Measurements from ENCODE around the gene PTGR1.
"Not testable (repeated sequence)": the region's sequence is repeated elsewhere in the genome, so short reads cannot be mapped to it uniquely, and the experiment has no call there.

PTGR1 gene

DNA sequence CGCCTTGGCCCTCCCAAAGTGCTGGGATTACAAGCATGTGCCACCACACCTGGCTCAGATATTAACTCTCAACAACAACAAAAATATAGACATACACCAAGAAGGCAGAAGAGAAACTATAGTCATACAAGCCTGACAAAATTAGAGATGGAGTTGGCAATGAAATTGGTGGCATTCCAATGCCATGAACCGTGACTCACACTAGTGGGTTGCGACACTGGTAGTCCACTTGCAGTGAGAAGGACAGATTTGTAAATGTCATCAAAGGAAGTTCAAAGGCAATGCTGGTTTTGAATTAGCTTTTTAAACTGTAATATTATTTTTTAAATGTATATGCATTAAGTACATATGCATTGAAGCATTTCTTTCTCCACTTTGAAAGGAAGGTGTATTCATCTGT is 23.2 kb upstream of the PTGR1 start:
- H3K4ac ChIP-seq (ENCODE audit: low read depth in 1 of 2, low read length in 2 of 2) = no peak overlapping the region
- H2AK5ac ChIP-seq (ENCODE audit: low read length, severe bottlenecking) = no peak overlapping the region
- 79% methylated on average over 2 of the region's 3 CpGs for WGBS
- H3K14ac ChIP-seq (ENCODE audit: low read length in 2 of 2) = no peak overlapping the region
- H3K36me3 ChIP-seq (ENCODE audit: control insufficient read depth in 1 of 2, insufficient read depth in 2 of 2, low read depth in 1 of 2, low read length in 2 of 2) = no peaks in the 10 kb centered on the region
- no peak overlapping the region for H3K23ac ChIP-seq (ENCODE audit: low read length in 2 of 2)
- H3K9me3 ChIP-seq (ENCODE audit: control insufficient read depth, low read length) = no peaks in the 10 kb centered on the region
- no peak overlapping the region for H2BK15ac ChIP-seq (ENCODE audit: low read depth, poor library complexity, severe bottlenecking)
- H3K4me3 ChIP-seq (ENCODE audit: insufficient read depth in 1 of 2, low read depth in 1 of 2, low read length in 2 of 2) = no peak overlapping the region
- no peak overlapping the region for H2BK12ac ChIP-seq (ENCODE audit: low read length in 2 of 2)
- DNase-seq = peak; percentile 86
- H3K4me2 ChIP-seq (ENCODE audit: low read length, poor library complexity, severe bottlenecking) = no peak overlapping the region
- no peak overlapping the region for H4K91ac ChIP-seq (ENCODE audit: low read length)
- no peak overlapping the region for H2BK120ac ChIP-seq (ENCODE audit: low read depth, low read length)
- H3K27me3 ChIP-seq (ENCODE audit: control insufficient read depth in 1 of 2, insufficient read depth in 1 of 2, low read length in 2 of 2) = no peaks in the 10 kb centered on the region
- H3K27ac ChIP-seq (ENCODE audit: low read length, poor library complexity, severe bottlenecking) = no peak overlapping the region
- H2BK5ac ChIP-seq (ENCODE audit: low read depth, low read length, poor library complexity, severe bottlenecking) = no peak overlapping the region
- no peak overlapping the region for H4K8ac ChIP-seq (ENCODE audit: low read length)
- H3K9ac ChIP-seq (ENCODE audit: low read length) = peak overlapping the region; percentile 66
- H3K18ac ChIP-seq (ENCODE audit: low read depth in 1 of 2, low read length in 2 of 2) = no peak overlapping the region
- H3K4me1 ChIP-seq (ENCODE audit: control insufficient read depth, insufficient read depth, low read depth, low read length) = no peaks in the 10 kb centered on the region
- no peaks in the 10 kb centered on the region for H3K79me1 ChIP-seq (replicated peaks; ENCODE audit: low read length, poor library complexity, severe bottlenecking)
- no peak overlapping the region for H2AFZ ChIP-seq (ENCODE audit: low read depth, low read length)

DNA sequence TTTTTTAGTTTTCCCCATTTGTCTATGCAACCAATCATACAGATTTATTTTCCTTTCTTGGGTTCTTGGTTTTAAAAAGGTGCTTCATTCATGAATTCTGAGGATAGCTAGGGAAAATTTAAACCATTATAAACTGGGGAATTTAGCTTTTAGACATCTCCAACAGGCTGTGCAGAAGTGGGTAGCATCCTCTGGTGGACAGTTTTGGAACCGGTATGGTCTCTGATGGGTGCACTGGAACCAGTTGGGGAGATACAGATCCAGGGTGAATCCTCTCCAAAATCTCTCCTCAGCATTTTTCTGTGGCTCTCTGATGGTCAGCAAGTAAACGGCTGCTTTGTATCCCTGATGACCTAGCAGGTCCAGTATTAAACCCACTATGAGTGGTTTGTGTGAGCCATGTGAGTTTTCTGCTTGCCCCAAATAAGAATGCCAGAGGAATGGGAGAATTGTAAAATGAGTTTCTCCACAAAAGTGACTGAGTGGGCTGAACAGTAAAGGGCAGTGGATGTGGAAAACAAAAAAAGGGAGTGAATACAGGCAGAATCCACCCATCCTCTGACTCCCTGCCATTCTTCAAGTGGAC is 22.5 kb upstream of the PTGR1 start:
- Histone ChIP-seq H2BK120ac (ENCODE audit: low read depth, low read length) (no peak overlapping the region), H2AK5ac (ENCODE audit: low read length, severe bottlenecking) (no peak overlapping the region), H3K4me2 (ENCODE audit: low read length, poor library complexity, severe bottlenecking) (no peak overlapping the region), H3K4ac (ENCODE audit: low read depth in 1 of 2, low read length in 2 of 2) (no peak overlapping the region), H3K4me1 (ENCODE audit: control insufficient read depth, insufficient read depth, low read depth, low read length) (no peaks in the 10 kb centered on the region), H4K91ac (ENCODE audit: low read length) (no peak overlapping the region), H3K36me3 (ENCODE audit: control insufficient read depth in 1 of 2, insufficient read depth in 2 of 2, low read depth in 1 of 2, low read length in 2 of 2) (no peaks in the 10 kb centered on the region), H2AFZ (ENCODE audit: low read depth, low read length) (no peak overlapping the region), H2BK5ac (ENCODE audit: low read depth, low read length, poor library complexity, severe bottlenecking) (no peak overlapping the region), H4K8ac (ENCODE audit: low read length) (no peak overlapping the region), H3K18ac (ENCODE audit: low read depth in 1 of 2, low read length in 2 of 2) (no peak overlapping the region), H3K79me1 (replicated peaks; ENCODE audit: low read length, poor library complexity, severe bottlenecking) (no peaks in the 10 kb centered on the region), H3K27ac (ENCODE audit: low read length, poor library complexity, severe bottlenecking) (no peak overlapping the region), H3K14ac (ENCODE audit: low read length in 2 of 2) (no peak overlapping the region), H3K23ac (ENCODE audit: low read length in 2 of 2) (no peak overlapping the region), H3K9me3 (ENCODE audit: control insufficient read depth, low read length) (no peaks in the 10 kb centered on the region), H3K27me3 (ENCODE audit: control insufficient read depth in 1 of 2, insufficient read depth in 1 of 2, low read length in 2 of 2) (no peaks in the 10 kb centered on the region), H2BK15ac (ENCODE audit: low read depth, poor library complexity, severe bottlenecking) (no peak overlapping the region), H3K4me3 (ENCODE audit: insufficient read depth in 1 of 2, low read depth in 1 of 2, low read length in 2 of 2) (no peak overlapping the region), H2BK12ac (ENCODE audit: low read length in 2 of 2) (no peak overlapping the region), H3K9ac (ENCODE audit: low read length) (peak overlapping the region; percentile 66)
- 74% methylated on average over 2 of the region's 2 CpGs for WGBS
- peak; percentile 62 for DNase-seq

DNA sequence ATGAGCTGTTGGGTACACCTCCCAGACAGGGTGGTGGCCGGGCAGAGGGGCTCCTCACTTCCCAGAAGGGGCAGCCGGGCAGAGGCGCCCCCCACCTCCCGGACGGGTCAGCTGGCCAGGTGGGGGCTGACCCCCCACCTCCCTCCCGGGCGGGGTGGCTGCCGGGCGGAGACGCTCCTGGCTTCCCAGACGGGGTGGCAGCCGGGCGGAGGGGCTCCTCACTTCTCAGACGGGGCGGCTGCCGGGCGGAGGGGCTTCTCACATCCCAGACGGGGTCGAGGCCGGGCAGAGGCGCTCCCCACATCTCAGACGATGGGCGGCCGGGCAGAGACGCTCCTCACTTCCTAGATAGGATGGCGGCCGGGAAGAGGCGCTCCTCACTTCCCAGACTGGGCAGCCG is 17.9 kb upstream of the PTGR1 start:
- not testable (repeated sequence) for H3K14ac ChIP-seq (ENCODE audit: low read length in 2 of 2); H3K4me3 ChIP-seq (ENCODE audit: insufficient read depth in 1 of 2, low read depth in 1 of 2, low read length in 2 of 2); H2BK5ac ChIP-seq (ENCODE audit: low read depth, low read length, poor library complexity, severe bottlenecking); H3K4me2 ChIP-seq (ENCODE audit: low read length, poor library complexity, severe bottlenecking); H2AK5ac ChIP-seq (ENCODE audit: low read length, severe bottlenecking); H3K23ac ChIP-seq (ENCODE audit: low read length in 2 of 2); H2BK12ac ChIP-seq (ENCODE audit: low read length in 2 of 2); H3K4me1 ChIP-seq (ENCODE audit: control insufficient read depth, insufficient read depth, low read depth, low read length); H2AFZ ChIP-seq (ENCODE audit: low read depth, low read length); H3K18ac ChIP-seq (ENCODE audit: low read depth in 1 of 2, low read length in 2 of 2); H3K36me3 ChIP-seq (ENCODE audit: control insufficient read depth in 1 of 2, insufficient read depth in 2 of 2, low read depth in 1 of 2, low read length in 2 of 2); H3K27ac ChIP-seq (ENCODE audit: low read length, poor library complexity, severe bottlenecking); H3K9me3 ChIP-seq (ENCODE audit: control insufficient read depth, low read length); DNase-seq; H2BK15ac ChIP-seq (ENCODE audit: low read depth, poor library complexity, severe bottlenecking); H3K79me1 ChIP-seq (replicated peaks; ENCODE audit: low read length, poor library complexity, severe bottlenecking); H4K8ac ChIP-seq (ENCODE audit: low read length); H4K91ac ChIP-seq (ENCODE audit: low read length); H2BK120ac ChIP-seq (ENCODE audit: low read depth, low read length); H3K4ac ChIP-seq (ENCODE audit: low read depth in 1 of 2, low read length in 2 of 2); H3K9ac ChIP-seq (ENCODE audit: low read length)
- WGBS = over 99% methylated on average over 13 of the region's 29 CpGs
- H3K27me3 ChIP-seq (ENCODE audit: control insufficient read depth in 1 of 2, insufficient read depth in 1 of 2, low read length in 2 of 2) = peaks cover 11 to 23% of the 10 kb centered on the region in 2 experiments

DNA sequence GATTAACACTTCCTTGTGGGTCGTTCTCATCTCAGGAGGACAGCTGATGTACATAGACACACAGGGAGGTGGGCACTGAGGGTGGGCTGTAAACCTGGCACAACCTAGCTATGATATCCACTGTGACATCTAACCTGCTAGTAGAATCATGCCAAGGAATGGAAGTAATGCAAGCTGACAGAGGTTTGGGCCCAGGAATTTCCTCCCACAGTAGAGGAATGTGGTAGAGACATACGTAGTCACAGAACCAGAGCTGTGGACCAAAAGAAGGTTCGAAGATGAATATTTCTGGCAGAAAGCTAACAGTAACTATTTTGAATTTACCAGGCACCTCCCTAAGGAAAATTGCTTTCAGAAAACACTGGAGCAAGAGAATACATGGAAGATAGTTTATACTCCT is 16.5 kb upstream of the PTGR1 start:
- no peak overlapping the region for H4K91ac ChIP-seq (ENCODE audit: low read length)
- no peak overlapping the region for H3K27ac ChIP-seq (ENCODE audit: low read length, poor library complexity, severe bottlenecking)
- H2AK5ac ChIP-seq (ENCODE audit: low read length, severe bottlenecking) = no peak overlapping the region
- H3K9me3 ChIP-seq (ENCODE audit: control insufficient read depth, low read length) = no peaks in the 10 kb centered on the region
- no peak overlapping the region for H2BK120ac ChIP-seq (ENCODE audit: low read depth, low read length)
- H4K8ac ChIP-seq (ENCODE audit: low read length) = no peak overlapping the region
- no peak overlapping the region for H3K18ac ChIP-seq (ENCODE audit: low read depth in 1 of 2, low read length in 2 of 2)
- no peaks in the 10 kb centered on the region for H3K36me3 ChIP-seq (ENCODE audit: control insufficient read depth in 1 of 2, insufficient read depth in 2 of 2, low read depth in 1 of 2, low read length in 2 of 2)
- H3K4me1 ChIP-seq (ENCODE audit: control insufficient read depth, insufficient read depth, low read depth, low read length) = no peaks in the 10 kb centered on the region
- 84% methylated on average over 3 of the region's 3 CpGs for WGBS
- no peak overlapping the region for H3K4me2 ChIP-seq (ENCODE audit: low read length, poor library complexity, severe bottlenecking)
- H3K14ac ChIP-seq (ENCODE audit: low read length in 2 of 2) = no peak overlapping the region
- H3K9ac ChIP-seq (ENCODE audit: low read length) = no peak overlapping the region
- no peak overlapping the region for H2BK15ac ChIP-seq (ENCODE audit: low read depth, poor library complexity, severe bottlenecking)
- H3K4ac ChIP-seq (ENCODE audit: low read depth in 1 of 2, low read length in 2 of 2) = no peak overlapping the region
- no peak overlapping the region for H3K23ac ChIP-seq (ENCODE audit: low read length in 2 of 2)
- no peak overlapping the region for H2BK12ac ChIP-seq (ENCODE audit: low read length in 2 of 2)
- H3K27me3 ChIP-seq (ENCODE audit: control insufficient read depth in 1 of 2, insufficient read depth in 1 of 2, low read length in 2 of 2) = peaks cover 11 to 34% of the 10 kb centered on the region in 2 experiments
- H2BK5ac ChIP-seq (ENCODE audit: low read depth, low read length, poor library complexity, severe bottlenecking) = no peak overlapping the region
- no peaks in the 10 kb centered on the region for H3K79me1 ChIP-seq (replicated peaks; ENCODE audit: low read length, poor library complexity, severe bottlenecking)
- no peak overlapping the region for H3K4me3 ChIP-seq (ENCODE audit: insufficient read depth in 1 of 2, low read depth in 1 of 2, low read length in 2 of 2)
- no peak for DNase-seq
- H2AFZ ChIP-seq (ENCODE audit: low read depth, low read length) = no peak overlapping the region

Data from mesenchymal stem cell (in vitro differentiated cells and primary cell).